Cardiac muscle cell (in vitro differentiated cells and primary cell): ENCODE results near the gene ATXN7. TPM values are rescaled to one million over a fixed set of nuclear protein-coding genes. Genes with fewer than 3 reads are reported as not detected.

Experiments used
- DNase-seq, 2 donors: peaks; one replicate each; pipeline versions ENCODE4 v3.0.0 to v3.0.0-alpha.2; 2010 to 2017; ENCODE audit warnings: low read depth in 1 of 2, low spot score in 1 of 2
- H3K27ac ChIP-seq: fragments of 200-600 bp; sonication (generic); 2 replicates; pipeline ENCODE4 v1.5.1; 2016
- H3K27me3 ChIP-seq: fragments of 200-600 bp; sonication (generic); 2 replicates; pipeline ENCODE4 v1.6.0; 2016; ENCODE audit warnings: control low read depth
- H3K36me3 ChIP-seq: fragments of 200-600 bp; sonication (generic); 2 replicates; pipeline ENCODE4 v1.5.1; 2016; ENCODE audit warnings: control low read depth
- H3K4me1 ChIP-seq: fragments of 200-600 bp; sonication (generic); 2 replicates; pipeline ENCODE4 v1.8.1; 2017; ENCODE audit warnings: low read depth, mild to moderate bottlenecking, mixed run types
- H3K4me3 ChIP-seq: fragments of 200-600 bp; sonication (generic); 2 replicates; pipeline ENCODE4 v1.5.1; 2016; ENCODE audit warnings: mild to moderate bottlenecking
- H3K9me3 ChIP-seq: fragments of 200-600 bp; sonication (generic); 2 replicates; pipeline ENCODE4 v1.5.1; 2017; ENCODE audit warnings: low read depth, mild to moderate bottlenecking, control low read depth
- CTCF ChIP-seq: IDR thresholded peaks from 2 replicates; pipeline ENCODE4 v1.5.1; 2012; ENCODE audit warnings: low read depth, mild to moderate bottlenecking, low read length
- polyA plus RNA-seq: library from polyadenylated mRNA; unstranded; fragments of >200 nt; fragmentation: Nextera tagmentation; extraction: Ambion mirVana; gene quantifications from 2 replicates; pipeline ENCODE4 v1.2.1, GENCODE V29; 2016
- total RNA-seq: library from RNA; depleted of rRNA; stranded (reverse); fragments of >200 nt; gene quantifications from 2 replicates; pipeline ENCODE4 v1.2.3, GENCODE V29; 2016

Gene ATXN7
- total and polyA plus RNA-seq, 2 experiments from 2014 or later: 8.2 to 8.3 TPM

GRCh38 chr3:63819151-63819398 is 44.6 kb upstream of the ATXN7 start, which contains the start of gene C3orf49:
TSS of gene C3orf49 (plus strand) at chr3:63819299. CDS start at chr3:63819472, 173 bp downstream.
- Histone ChIP-seq H3K27me3 (peaks cover 15% of the 10 kb centered on the region), H3K4me3 (no peak within 1 kb of the TSS), H3K36me3 (no peaks in the 10 kb centered on the region), H3K27ac (no peak within 1 kb of the TSS), H3K4me1 (no peaks in the 10 kb centered on the region), H3K9me3 (no peaks in the 10 kb centered on the region)
- no peak for TF ChIP-seq CTCF
- no peak for DNase-seq

GRCh38 chr3:63824309-63824708 is 39.4 kb upstream of the ATXN7 start:
- Histone ChIP-seq H3K4me3 (no peak overlapping the region), H3K27me3 (peaks cover 5% of the 10 kb centered on the region), H3K9me3 (no peaks in the 10 kb centered on the region), H3K27ac (no peak overlapping the region), H3K4me1 (no peaks in the 10 kb centered on the region), H3K36me3 (no peaks in the 10 kb centered on the region)
- TF ChIP-seq CTCF: no peak
- DNase-seq: peak in 1 of 2 donors; percentile 11

- no peak for DNase-seq
- Histone ChIP-seq H3K4me1 (no peaks in the 10 kb centered on the region), H3K36me3 (peaks cover 19% of the 10 kb centered on the region), H3K4me3 (no peak overlapping the region), H3K9me3 (no peaks in the 10 kb centered on the region), H3K27me3 (no peaks in the 10 kb centered on the region), H3K27ac (no peak overlapping the region)
- no peak for TF ChIP-seq CTCF
These were observed 33.1 kb upstream of the ATXN7 start for GRCh38 chr3:63830526-63830925.

GRCh38 chr3:63832395-63832794 is 31.3 kb upstream of the ATXN7 start:
- Histone ChIP-seq H3K4me3 (no peak overlapping the region), H3K27ac (no peak overlapping the region), H3K36me3 (peaks cover 21% of the 10 kb centered on the region), H3K9me3 (no peaks in the 10 kb centered on the region), H3K27me3 (no peaks in the 10 kb centered on the region), H3K4me1 (peaks cover 10% of the 10 kb centered on the region)
- no peak for TF ChIP-seq CTCF
- no peak for DNase-seq

- DNase-seq: no peak
- TF ChIP-seq CTCF: no peak
- H3K4me3 ChIP-seq: no peak overlapping the region
- H3K27ac ChIP-seq: no peak overlapping the region
- H3K27me3 ChIP-seq: no peaks in the 10 kb centered on the region
- no peaks in the 10 kb centered on the region for H3K9me3 ChIP-seq
- H3K4me1 ChIP-seq: peaks cover 7% of the 10 kb centered on the region
- H3K36me3 ChIP-seq: no peaks in the 10 kb centered on the region
These were observed 22.0 kb upstream of the ATXN7 start for GRCh38 chr3:63841704-63842103.

- Histone ChIP-seq H3K27me3 (no peaks in the 10 kb centered on the region), H3K27ac (no peak overlapping the region), H3K4me1 (peaks cover 3% of the 10 kb centered on the region), H3K4me3 (no peak overlapping the region), H3K9me3 (no peaks in the 10 kb centered on the region), H3K36me3 (no peaks in the 10 kb centered on the region)
- DNase-seq: no peak
- TF ChIP-seq CTCF: no peak
These were observed 21.5 kb upstream of the ATXN7 start for GRCh38 chr3:63842127-63842526.
